Measurements from ENCODE around the gene PRR33. TPM values are rescaled to one million over a fixed set of nuclear protein-coding genes. Genes with fewer than 3 reads are reported as not detected.

The PRR33 gene
- total and polyA plus RNA-seq, 2 donors (not counting 1 experiment from before 2014, with no cell fraction given), result not detected

GRCh38 chr11:1868636-1869291 is 22.9 kb downstream of the PRR33 start:
- no peak overlapping the region for H3K27ac ChIP-seq (ENCODE audit: insufficient read depth, low read length)
- peaks cover 4% of the 10 kb centered on the region for H3K4me1 ChIP-seq (ENCODE audit: control insufficient read depth, extremely low read depth, insufficient read depth, low read length)
- no peaks in the 10 kb centered on the region for H3K9me3 ChIP-seq (ENCODE audit: control insufficient read depth, insufficient read depth, low read depth, low read length)
- no peaks in the 10 kb centered on the region for H3K36me3 ChIP-seq (ENCODE audit: control insufficient read depth, insufficient read depth, low read length)
- no peaks in the 10 kb centered on the region for H4K20me1 ChIP-seq (ENCODE audit: control insufficient read depth, extremely low read depth, insufficient read depth, low read length)
- H3K4me2 ChIP-seq (ENCODE audit: extremely low read depth, insufficient read depth, low read length), result no peak overlapping the region
- TF ChIP-seq, protein P1, sequence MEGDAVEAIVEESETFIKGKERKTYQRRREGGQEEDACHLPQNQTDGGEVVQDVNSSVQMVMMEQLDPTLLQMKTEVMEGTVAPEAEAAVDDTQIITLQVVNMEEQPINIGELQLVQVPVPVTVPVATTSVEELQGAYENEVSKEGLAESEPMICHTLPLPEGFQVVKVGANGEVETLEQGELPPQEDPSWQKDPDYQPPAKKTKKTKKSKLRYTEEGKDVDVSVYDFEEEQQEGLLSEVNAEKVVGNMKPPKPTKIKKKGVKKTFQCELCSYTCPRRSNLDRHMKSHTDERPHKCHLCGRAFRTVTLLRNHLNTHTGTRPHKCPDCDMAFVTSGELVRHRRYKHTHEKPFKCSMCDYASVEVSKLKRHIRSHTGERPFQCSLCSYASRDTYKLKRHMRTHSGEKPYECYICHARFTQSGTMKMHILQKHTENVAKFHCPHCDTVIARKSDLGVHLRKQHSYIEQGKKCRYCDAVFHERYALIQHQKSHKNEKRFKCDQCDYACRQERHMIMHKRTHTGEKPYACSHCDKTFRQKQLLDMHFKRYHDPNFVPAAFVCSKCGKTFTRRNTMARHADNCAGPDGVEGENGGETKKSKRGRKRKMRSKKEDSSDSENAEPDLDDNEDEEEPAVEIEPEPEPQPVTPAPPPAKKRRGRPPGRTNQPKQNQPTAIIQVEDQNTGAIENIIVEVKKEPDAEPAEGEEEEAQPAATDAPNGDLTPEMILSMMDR (conservative IDR thresholded peaks at IDR 0.05 in 1 of 2, IDR thresholded peaks at IDR 0.05 in 1 of 2; ENCODE audit: low read depth in 1 of 2, low read length in 2 of 2), result no peak
- no peak for TF ChIP-seq EZH2 (IDR thresholded peaks at IDR 0.05; ENCODE audit: low read length, missing control alignments)
- DNase-seq (ENCODE audit: low read depth in 2 of 2), result no peak
- no peak overlapping the region for H2AFZ ChIP-seq (ENCODE audit: low read length)
- H3K27me3 ChIP-seq (ENCODE audit: control insufficient read depth, insufficient read depth, low read length), result peaks cover 15% of the 10 kb centered on the region
- no peak overlapping the region for H3K9ac ChIP-seq (ENCODE audit: insufficient read depth, low read length)
- no peak overlapping the region for H3K4me3 ChIP-seq (replicated peaks in 1 of 4; ENCODE audit: control extremely low read depth in 1 of 4, insufficient read depth in 1 of 4, low read depth in 3 of 4, low read length in 4 of 4)
- H3K79me2 ChIP-seq (ENCODE audit: control insufficient read depth, insufficient read depth, low read length), result no peaks in the 10 kb centered on the region

- no peaks in the 10 kb centered on the region for H3K36me3 ChIP-seq (ENCODE audit: control insufficient read depth, insufficient read depth, low read length)
- no peak overlapping the region for H3K27ac ChIP-seq (ENCODE audit: insufficient read depth, low read length)
- DNase-seq (ENCODE audit: low read depth in 2 of 2), result no peak
- no peak overlapping the region for H3K9ac ChIP-seq (ENCODE audit: insufficient read depth, low read length)
- H3K4me3 ChIP-seq (replicated peaks in 1 of 4; ENCODE audit: control extremely low read depth in 1 of 4, insufficient read depth in 1 of 4, low read depth in 3 of 4, low read length in 4 of 4), result no peak overlapping the region
- peaks cover 7% of the 10 kb centered on the region for H3K4me1 ChIP-seq (ENCODE audit: control insufficient read depth, extremely low read depth, insufficient read depth, low read length)
- TF ChIP-seq EZH2 (IDR thresholded peaks at IDR 0.05; ENCODE audit: low read length, missing control alignments), result no peak
- TF ChIP-seq, protein P1 (conservative IDR thresholded peaks at IDR 0.05 in 1 of 2, IDR thresholded peaks at IDR 0.05 in 1 of 2; ENCODE audit: low read depth in 1 of 2, low read length in 2 of 2), result no peak
- H2AFZ ChIP-seq (ENCODE audit: low read length), result no peak overlapping the region
- H4K20me1 ChIP-seq (ENCODE audit: control insufficient read depth, extremely low read depth, insufficient read depth, low read length), result no peaks in the 10 kb centered on the region
- no peak overlapping the region for H3K4me2 ChIP-seq (ENCODE audit: extremely low read depth, insufficient read depth, low read length)
- H3K9me3 ChIP-seq (ENCODE audit: control insufficient read depth, insufficient read depth, low read depth, low read length), result no peaks in the 10 kb centered on the region
- H3K79me2 ChIP-seq (ENCODE audit: control insufficient read depth, insufficient read depth, low read length), result no peaks in the 10 kb centered on the region
- peaks cover 15% of the 10 kb centered on the region for H3K27me3 ChIP-seq (ENCODE audit: control insufficient read depth, insufficient read depth, low read length)
These were observed 23.5 kb downstream of the PRR33 start for GRCh38 chr11:1868056-1868635.

DNA sequence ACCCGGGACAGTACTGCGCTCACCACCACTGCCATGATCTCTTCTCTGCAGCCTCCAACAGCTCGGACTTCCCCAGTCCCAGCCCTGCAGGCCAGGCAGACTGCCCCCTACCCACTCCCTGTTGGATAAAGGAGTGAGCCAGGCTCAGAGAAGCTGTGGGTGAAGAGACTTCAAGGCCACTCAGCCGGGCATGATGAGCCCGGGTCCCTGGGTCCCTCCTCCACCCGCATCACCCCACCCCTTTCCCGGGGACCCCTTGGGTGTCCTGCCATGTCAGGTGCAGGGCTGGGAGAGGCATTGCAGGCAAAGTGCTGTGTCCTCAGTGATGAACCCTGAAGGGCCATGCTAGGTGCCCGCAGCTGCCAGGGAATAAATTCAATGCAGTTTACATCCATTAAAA is 24.3 kb downstream of the PRR33 start:
- TF ChIP-seq EZH2 (IDR thresholded peaks at IDR 0.05; ENCODE audit: low read length, missing control alignments), result no peak
- TF ChIP-seq, protein P1 (conservative IDR thresholded peaks at IDR 0.05 in 1 of 2, IDR thresholded peaks at IDR 0.05 in 1 of 2; ENCODE audit: low read depth in 1 of 2, low read length in 2 of 2), result no peak
- no peak overlapping the region for H2AFZ ChIP-seq (ENCODE audit: low read length)
- peaks cover 15% of the 10 kb centered on the region for H3K27me3 ChIP-seq (ENCODE audit: control insufficient read depth, insufficient read depth, low read length)
- no peaks in the 10 kb centered on the region for H3K79me2 ChIP-seq (ENCODE audit: control insufficient read depth, insufficient read depth, low read length)
- no peak overlapping the region for H3K4me3 ChIP-seq (replicated peaks in 1 of 4; ENCODE audit: control extremely low read depth in 1 of 4, insufficient read depth in 1 of 4, low read depth in 3 of 4, low read length in 4 of 4)
- H3K9ac ChIP-seq (ENCODE audit: insufficient read depth, low read length), result no peak overlapping the region
- no peaks in the 10 kb centered on the region for H3K36me3 ChIP-seq (ENCODE audit: control insufficient read depth, insufficient read depth, low read length)
- H4K20me1 ChIP-seq (ENCODE audit: control insufficient read depth, extremely low read depth, insufficient read depth, low read length), result no peaks in the 10 kb centered on the region
- H3K9me3 ChIP-seq (ENCODE audit: control insufficient read depth, insufficient read depth, low read depth, low read length), result no peaks in the 10 kb centered on the region
- H3K27ac ChIP-seq (ENCODE audit: insufficient read depth, low read length), result no peak overlapping the region
- H3K4me2 ChIP-seq (ENCODE audit: extremely low read depth, insufficient read depth, low read length), result no peak overlapping the region
- DNase-seq (ENCODE audit: low read depth in 2 of 2), result no peak
- peaks cover 9% of the 10 kb centered on the region for H3K4me1 ChIP-seq (ENCODE audit: control insufficient read depth, extremely low read depth, insufficient read depth, low read length)

All from fibroblast of lung (primary cell).